D721Med (cell line): ENCODE results near the gene RNF145.

Experiments used
- DNase-seq: peaks from one replicate; pipeline ENCODE4 v3.0.0; 2011; ENCODE audit warnings: low spot score; ENCODE audit not compliant: insufficient read length
- FAIRE-seq: peaks from 2 replicates; lab custom pipeline; 2011; peaks lifted over from hg19 to GRCh38; lab: Jason Lieb, UNC
- CTCF ChIP-seq: IDR thresholded peaks from 2 replicates; pipeline ENCODE4 v1.5.1; 2012; ENCODE audit warnings: mild to moderate bottlenecking, control low read depth; ENCODE audit not compliant: insufficient read depth; ENCODE audit errors: missing control alignments

The RNF145 gene

GRCh38 chr5:159184236-159184635 is 25.1 kb downstream of the RNF145 start:
- FAIRE-seq (peak; percentile 35), DNase-seq (no peak)
- no peak for TF ChIP-seq CTCF

GRCh38 chr5:159183247-159183646 is 26.1 kb downstream of the RNF145 start:
- no peak for FAIRE-seq
- no peak for TF ChIP-seq CTCF
- DNase-seq: no peak

- FAIRE-seq: no peak
These were observed 26.7 kb downstream of the RNF145 start for GRCh38 chr5:159182691-159183090.

GRCh38 chr5:159181651-159182050 is 27.7 kb downstream of the RNF145 start:
- no peak for TF ChIP-seq CTCF
- FAIRE-seq (no peak), DNase-seq (no peak)

More at GRCh38 chr5:159182691-159183090, 26.7 kb downstream of the RNF145 start:
- no peak for DNase-seq
- TF ChIP-seq CTCF: no peak

GRCh38 chr5:159181152-159181551 is 28.2 kb downstream of the RNF145 start:
- DNase-seq (no peak), FAIRE-seq (no peak)
- TF ChIP-seq CTCF: no peak

GRCh38 chr5:159179529-159180305 is 29.6 kb downstream of the RNF145 start:
- no peak for TF ChIP-seq CTCF
- FAIRE-seq: no peak
- DNase-seq: no peak

GRCh38 chr5:159178978-159179377 is 30.4 kb downstream of the RNF145 start:
- no peak for TF ChIP-seq CTCF
- FAIRE-seq (no peak), DNase-seq (no peak)
